SK-N-MC (cell line): Measurements from ENCODE around the gene SPECC1.
"Not testable (repeated sequence)": the region's sequence is repeated elsewhere in the genome, so short reads cannot be mapped to it uniquely, and the experiment has no call there.

ENCODE experiments used
- DNase-seq: peaks from one replicate; pipeline ENCODE4 v3.0.0-alpha.2; 2011; ENCODE audit warnings: low read depth, low spot score
- H3K27ac ChIP-seq: fragments of 200-600 bp; sonication (generic); 2 replicates; pipeline ENCODE4 v1.5.1; 2016; ENCODE audit warnings: mixed run types
- H3K36me3 ChIP-seq: fragments of 200-600 bp; sonication (generic); 2 replicates; pipeline ENCODE4 v1.6.1; 2017; ENCODE audit warnings: antibody characterized with exemption, low read length, mixed read lengths; ENCODE audit not compliant: insufficient read depth
- H3K4me3 ChIP-seq: fragments of 200-600 bp; sonication (generic); 2 replicates; pipeline ENCODE4 v1.5.1; 2016
- H3K9ac ChIP-seq: fragments of 200-600 bp; sonication (generic); 2 replicates; pipeline ENCODE4 v1.8.0; 2017; ENCODE audit warnings: mixed run types, mixed read lengths; ENCODE audit not compliant: insufficient read length
- H3K9me3 ChIP-seq: fragments of 200-600 bp; sonication (generic); 2 replicates; pipeline ENCODE4 v1.6.1; 2017; ENCODE audit warnings: low read depth, mild to moderate bottlenecking, antibody characterized with exemption, low read length, moderate library complexity, mixed read lengths
- EZH2 ChIP-seq: fragments of 200-600 bp; sonication (generic); IDR thresholded peaks from one replicate; pipeline ENCODE4 v1.6.1; 2017; ENCODE audit warnings: antibody characterized with exemption
- FOXP2 ChIP-seq: optimal IDR thresholded peaks from 2 replicates; pipeline ENCODE3; 2011; ENCODE audit warnings: mild to moderate bottlenecking, moderate library complexity; ENCODE audit not compliant: insufficient read depth; ENCODE audit errors: extremely low read length, control extremely low read depth
- POLR2AphosphoS5 ChIP-seq: IDR thresholded peaks from 2 replicates; pipeline ENCODE4 v1.6.1; 2012; ENCODE audit warnings: mild to moderate bottlenecking, low read depth, low read length, borderline replicate concordance

The SPECC1 gene

DNA sequence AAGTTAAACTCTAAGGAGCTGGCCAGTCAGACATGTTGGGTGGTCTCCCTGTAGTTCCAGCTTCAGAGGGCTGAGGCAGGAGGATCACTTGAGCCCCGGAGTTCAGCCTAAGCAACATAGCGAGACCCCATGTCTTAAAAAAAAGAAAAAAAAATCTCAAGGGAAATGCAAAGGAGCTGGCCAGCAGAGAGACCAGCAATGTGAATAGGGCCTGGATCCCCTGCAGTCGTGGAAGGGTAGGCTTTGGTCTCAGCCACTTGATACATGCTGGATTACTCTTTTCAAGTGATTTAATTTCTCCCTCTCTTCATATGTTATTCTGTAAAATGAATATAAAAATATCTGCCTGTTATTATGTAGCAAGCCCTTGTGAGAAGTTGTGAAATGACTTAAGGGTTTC lies 207.7 kb downstream of the SPECC1 start:
- TF ChIP-seq EZH2 (no peak), FOXP2 (no peak), POLR2AphosphoS5 (no peak)
- no peak overlapping the region for H3K4me3 ChIP-seq
- no peak overlapping the region for H3K9ac ChIP-seq
- no peaks in the 10 kb centered on the region for H3K36me3 ChIP-seq
- no peak overlapping the region for H3K27ac ChIP-seq
- no peaks in the 10 kb centered on the region for H3K9me3 ChIP-seq
- DNase-seq: no peak

DNA sequence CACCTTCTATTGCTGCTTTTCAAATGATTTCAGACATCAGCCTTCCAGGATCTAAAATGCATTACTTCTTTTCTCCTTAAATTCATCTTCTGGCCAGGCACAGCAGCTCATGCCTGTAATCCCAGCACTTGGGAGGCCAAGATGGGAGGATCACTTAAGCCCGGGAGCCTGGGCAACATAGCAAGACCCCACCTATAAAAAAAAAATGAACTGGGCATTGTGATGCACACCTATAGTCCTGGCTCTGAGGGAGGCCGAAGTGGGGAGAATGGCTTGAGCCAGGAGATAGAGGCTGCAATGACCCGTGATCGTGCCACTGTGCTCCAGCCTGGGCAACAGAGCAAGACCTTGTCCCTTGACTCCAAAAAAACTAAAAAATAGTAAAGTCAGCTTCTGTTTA lies 208.5 kb downstream of the SPECC1 start:
- H3K9me3 ChIP-seq: no peaks in the 10 kb centered on the region
- TF ChIP-seq EZH2: no peak
- TF ChIP-seq POLR2AphosphoS5: no peak
- TF ChIP-seq FOXP2: no peak
- H3K27ac ChIP-seq: no peak overlapping the region

DNA sequence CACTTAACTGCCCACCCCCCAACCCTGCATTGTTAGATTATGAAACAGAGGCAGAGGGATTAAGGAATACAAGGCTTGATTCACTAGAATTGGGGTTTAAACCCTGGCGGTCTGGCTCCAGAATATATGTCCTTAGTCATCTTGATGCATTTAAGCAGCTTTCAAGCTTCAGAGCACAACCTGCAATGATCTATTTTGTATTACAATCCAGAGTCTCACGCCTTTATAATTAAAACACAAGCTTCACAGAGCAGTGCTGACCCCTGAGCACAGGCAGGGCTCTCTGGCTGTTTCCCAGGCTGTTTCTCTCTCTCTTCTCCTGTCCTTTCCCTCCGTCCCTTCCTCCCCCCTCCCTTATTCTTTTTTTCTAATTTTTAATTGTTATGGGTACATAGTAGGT lies 209.1 kb downstream of the SPECC1 start:
- Histone ChIP-seq H3K9ac (no peak overlapping the region), H3K4me3 (no peak overlapping the region), H3K27ac (no peak overlapping the region), H3K36me3 (no peaks in the 10 kb centered on the region), H3K9me3 (no peaks in the 10 kb centered on the region)
- TF ChIP-seq EZH2 (no peak), POLR2AphosphoS5 (no peak), FOXP2 (no peak)
- DNase-seq: no peak

More for the DNA sequence above, 208.5 kb downstream of the SPECC1 start:
- Histone ChIP-seq H3K4me3 (no peak overlapping the region), H3K9ac (no peak overlapping the region), H3K36me3 (no peaks in the 10 kb centered on the region)
- DNase-seq: no peak

DNA sequence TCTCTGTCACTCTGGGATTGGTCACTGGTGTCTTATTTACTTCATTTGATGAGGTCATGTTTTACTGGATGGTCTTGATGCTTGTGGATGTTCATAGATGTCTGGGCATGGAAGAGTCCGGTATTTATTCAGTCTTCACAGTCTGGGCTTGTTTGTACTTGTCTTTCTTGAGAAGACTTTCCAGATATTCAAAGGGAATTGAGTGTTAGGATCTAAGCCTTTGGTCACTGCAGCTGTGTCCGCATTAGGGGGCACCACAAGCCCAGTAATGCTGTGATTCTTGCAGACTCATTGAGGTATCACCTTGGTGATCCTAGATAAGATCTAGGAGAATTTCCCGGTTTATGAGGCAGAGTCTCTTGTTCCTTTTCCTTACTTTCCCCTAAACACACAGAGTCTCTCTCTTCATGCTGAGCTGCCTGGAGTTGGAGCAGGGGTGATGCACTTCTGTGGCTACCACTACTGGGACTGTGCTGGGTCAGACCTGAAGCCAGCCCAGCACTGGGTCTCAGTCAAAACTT lies 214.7 kb downstream of the SPECC1 start:
- Histone ChIP-seq H3K27ac (no peak overlapping the region), H3K9ac (no peak overlapping the region), H3K9me3 (no peaks in the 10 kb centered on the region), H3K36me3 (no peaks in the 10 kb centered on the region), H3K4me3 (no peak overlapping the region)
- no peak for DNase-seq
- TF ChIP-seq POLR2AphosphoS5: no peak
- TF ChIP-seq EZH2: no peak
- TF ChIP-seq FOXP2: no peak

DNA sequence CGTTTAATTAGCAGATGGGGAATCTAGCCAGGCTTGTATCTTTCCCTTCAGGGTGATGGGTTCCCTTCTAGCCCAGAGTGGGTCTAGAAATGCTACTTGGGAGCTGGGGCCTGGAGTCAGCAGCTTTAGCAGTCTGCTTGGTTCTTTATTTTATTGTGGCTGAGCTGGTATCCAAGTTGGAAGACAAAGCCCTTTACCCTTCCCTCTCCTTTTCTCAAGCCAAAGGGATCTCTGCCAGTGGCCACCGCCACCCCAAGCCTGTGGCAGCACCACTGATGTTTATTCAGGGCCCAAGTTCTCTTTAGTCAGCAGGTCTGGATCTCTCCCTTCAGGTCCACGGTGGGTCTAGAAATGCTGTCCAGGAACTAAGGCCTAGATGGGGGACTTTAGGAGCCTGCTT lies 215.2 kb downstream of the SPECC1 start:
- Histone ChIP-seq H3K9me3 (no peaks in the 10 kb centered on the region), H3K4me3 (no peak overlapping the region), H3K27ac (no peak overlapping the region), H3K9ac (no peak overlapping the region), H3K36me3 (no peaks in the 10 kb centered on the region)
- TF ChIP-seq EZH2: no peak
- no peak for TF ChIP-seq FOXP2
- no peak for TF ChIP-seq POLR2AphosphoS5
- no peak for DNase-seq

DNA sequence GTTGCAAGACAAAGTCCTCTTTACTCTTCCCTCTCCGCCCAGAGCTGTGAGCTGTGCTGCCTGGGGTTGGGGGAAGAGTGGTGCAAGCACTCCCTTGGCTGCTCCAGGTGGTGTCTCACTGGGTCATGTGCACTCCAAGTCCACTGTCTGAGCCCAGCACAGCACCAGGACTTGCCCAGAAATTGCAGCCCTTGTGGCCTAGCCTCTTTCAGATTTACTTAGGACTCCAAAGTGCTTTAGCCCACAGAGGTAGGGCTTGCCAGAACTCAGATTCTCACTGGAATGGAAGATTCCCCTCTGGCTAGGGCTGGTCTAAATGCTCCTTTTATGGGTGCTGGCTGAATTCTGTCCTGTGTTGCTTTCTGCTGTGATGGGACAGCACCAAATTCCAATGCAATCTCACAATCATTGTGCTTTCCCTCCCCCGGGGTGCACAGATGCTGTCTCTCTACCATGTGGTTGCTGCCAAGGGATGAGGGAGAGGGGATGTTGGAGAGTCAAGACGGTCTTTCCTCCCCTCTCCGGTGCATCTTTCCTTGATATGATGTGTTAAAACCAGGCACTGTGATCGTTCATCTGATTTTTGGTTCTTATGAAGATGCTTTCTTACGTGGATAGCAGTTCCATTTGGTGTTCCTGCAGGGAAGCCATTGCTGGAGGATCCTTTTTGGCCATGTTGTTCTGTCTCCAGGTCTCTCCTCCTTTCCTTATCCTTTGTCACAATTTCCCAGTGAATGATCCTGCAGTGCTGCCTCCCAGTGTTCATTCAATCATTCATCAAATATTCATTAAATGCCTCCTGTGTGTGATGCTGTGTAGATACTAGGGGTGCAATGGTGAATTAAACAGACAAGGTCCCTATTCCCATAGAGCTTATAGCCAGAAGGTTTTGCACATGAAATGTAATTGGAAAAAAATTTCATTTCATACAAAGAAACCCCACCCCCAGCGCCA lies 216.3 kb downstream of the SPECC1 start:
- no peak overlapping the region for H3K27ac ChIP-seq
- no peak overlapping the region for H3K9ac ChIP-seq
- TF ChIP-seq FOXP2 (no peak), POLR2AphosphoS5 (no peak), EZH2 (no peak)
- no peak overlapping the region for H3K4me3 ChIP-seq
- H3K9me3 ChIP-seq: no peaks in the 10 kb centered on the region
- no peaks in the 10 kb centered on the region for H3K36me3 ChIP-seq
- DNase-seq: no peak

DNA sequence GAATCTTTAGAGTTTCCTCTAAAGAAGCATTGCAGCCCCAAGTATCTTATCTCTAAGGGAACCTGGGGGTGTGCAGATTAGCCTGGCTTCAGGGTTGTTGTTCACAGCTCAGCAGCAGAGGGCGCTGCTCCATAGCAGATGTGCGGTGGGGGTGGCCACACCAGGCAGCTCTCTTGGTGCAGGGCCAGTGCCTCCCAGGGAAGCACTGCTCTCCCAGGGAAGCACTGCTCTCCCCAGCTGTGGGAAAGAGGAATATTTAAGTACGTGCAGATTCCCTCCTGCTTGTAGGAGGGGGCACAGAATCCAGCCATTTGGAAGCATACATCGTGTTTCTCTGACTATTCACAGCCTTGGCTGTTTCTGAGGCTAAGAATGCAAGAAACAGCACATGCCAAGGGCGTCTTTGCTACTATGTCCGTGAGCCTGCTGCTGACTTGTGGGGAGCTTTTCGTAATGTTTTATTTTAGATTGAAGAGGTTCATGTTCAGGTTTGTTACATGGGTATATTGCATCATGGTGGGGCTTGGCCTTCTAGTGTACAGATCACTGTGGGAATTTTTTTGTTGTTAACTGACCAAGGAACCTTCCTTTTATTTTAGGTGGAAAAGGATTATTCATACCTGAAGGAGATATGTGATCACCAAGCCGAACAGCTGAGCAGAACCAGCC lies 217.8 kb downstream of the SPECC1 start:
- TF ChIP-seq POLR2AphosphoS5: no peak
- TF ChIP-seq FOXP2: no peak
- TF ChIP-seq EZH2: no peak
- H3K9me3 ChIP-seq: no peaks in the 10 kb centered on the region
- H3K36me3 ChIP-seq: no peaks in the 10 kb centered on the region
- peak; percentile 16 for DNase-seq
- H3K27ac ChIP-seq: no peak overlapping the region
- H3K9ac ChIP-seq: peak overlapping the region; percentile 28
- no peak overlapping the region for H3K4me3 ChIP-seq

DNA sequence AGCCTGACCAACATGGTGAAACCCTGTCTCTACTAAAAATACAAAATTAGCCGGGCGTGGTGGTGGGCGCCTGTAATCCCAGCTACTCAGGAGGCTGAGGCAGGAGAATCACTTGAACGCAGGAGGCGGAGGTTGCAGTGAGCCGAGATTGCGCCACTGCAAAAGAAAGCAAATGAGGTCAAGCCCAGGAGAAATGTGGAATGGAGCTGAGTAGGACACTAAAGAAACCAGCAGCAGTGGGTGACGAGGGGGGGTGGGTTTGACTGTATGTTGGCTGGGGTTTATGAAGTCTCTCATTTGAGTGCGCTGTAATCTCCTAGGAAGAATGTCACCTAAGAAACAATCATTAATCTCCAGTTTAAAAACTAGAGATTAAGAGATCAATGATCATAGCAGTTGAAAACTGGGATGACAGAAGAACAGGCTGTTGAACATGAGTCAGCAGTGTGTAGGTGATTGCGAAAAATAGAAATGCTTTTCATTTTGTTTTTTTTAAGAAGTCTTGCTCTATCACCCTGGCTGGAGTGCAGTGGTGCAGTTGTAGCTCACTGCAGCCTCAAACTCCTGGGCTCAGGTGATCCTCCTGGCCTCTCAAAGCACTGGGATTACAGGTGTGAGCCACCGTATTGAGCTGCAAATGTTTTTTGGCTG lies 218.7 kb downstream of the SPECC1 start:
- H3K9ac ChIP-seq, H3K4me3 ChIP-seq, H3K27ac ChIP-seq, H3K36me3 ChIP-seq, H3K9me3 ChIP-seq, DNase-seq: not testable (repeated sequence)
